ENCODE measurements around the gene ITPRIPL2.

- TF ChIP-seq CTCF (IDR thresholded peaks at IDR 0.05): no peak
- TF ChIP-seq POLR2AphosphoS5 (IDR thresholded peaks at IDR 0.05): no peak
Measured at GRCh38 chr16:19166500-19166899, 52.7 kb downstream of the ITPRIPL2 start.

Data from prostate gland (tissue), 2 donors.